NB4 (cell line): ENCODE measurements around the gene GFAP.

Experiments used
- CTCF ChIP-seq: IDR thresholded peaks from one replicate; pipeline ENCODE4 v1.5.1; 2012; ENCODE audit warnings: low read depth, low read length
- MYC ChIP-seq: IDR thresholded peaks from 2 replicates; pipeline ENCODE4 v1.6.1; 2011; ENCODE audit warnings: low read depth, low read length
- POLR2A ChIP-seq: IDR thresholded peaks from 2 replicates; pipeline ENCODE4 v1.6.1; 2011; ENCODE audit warnings: mild to moderate bottlenecking; ENCODE audit not compliant: insufficient read length; ENCODE audit errors: extremely low read depth
- TF ChIP-seq, protein P1 (sequence below): IDR thresholded peaks from 2 replicates; pipeline ENCODE4 v1.6.1; 2011; ENCODE audit warnings: low read depth, low read length

- TF ChIP-seq POLR2A (no peak), CTCF (no peak), MYC (no peak)
- TF ChIP-seq, protein P1, sequence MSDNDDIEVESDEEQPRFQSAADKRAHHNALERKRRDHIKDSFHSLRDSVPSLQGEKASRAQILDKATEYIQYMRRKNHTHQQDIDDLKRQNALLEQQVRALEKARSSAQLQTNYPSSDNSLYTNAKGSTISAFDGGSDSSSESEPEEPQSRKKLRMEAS, result no peak
These were observed 61.1 kb downstream of the GFAP start for GRCh38 chr17:44854192-44854591.
